Liver (tissue), 9 donors: ENCODE data around the gene KANK2. TPM values are rescaled to one million over a fixed set of nuclear protein-coding genes. Genes with fewer than 3 reads are reported as not detected.

Experiments
- DNase-seq: peaks from one replicate; pipeline ENCODE4 v3.0.0-alpha.2; 2017; ENCODE audit warnings: low spot score
- H3K27ac ChIP-seq, 2 donors: one replicate each; pipeline ENCODE4 v1.7.0; 2013; ENCODE audit warnings: inconsistent platforms in 2 of 2, low read length in 2 of 2, control low read depth in 1 of 2, low read depth in 1 of 2, mild to moderate bottlenecking in 1 of 2
- H3K27me3 ChIP-seq, 4 donors: one replicate each; pipeline versions ENCODE4 v1.6.1 to v1.7.0; 2013; ENCODE audit warnings: low read length in 3 of 4, inconsistent platforms in 1 of 4, mild to moderate bottlenecking in 1 of 4, moderate library complexity in 1 of 4; ENCODE audit not compliant: control insufficient read depth in 4 of 4, insufficient read depth in 4 of 4
- H3K36me3 ChIP-seq, 4 donors: one replicate each; pipeline versions ENCODE4 v1.6.1 to v1.7.0; 2013; ENCODE audit warnings: low read length in 3 of 4, mild to moderate bottlenecking in 3 of 4, low read depth in 1 of 4, moderate library complexity in 1 of 4; ENCODE audit not compliant: control insufficient read depth in 4 of 4, insufficient read depth in 3 of 4
- H3K4me1 ChIP-seq, 4 donors: one replicate each; pipeline versions ENCODE4 v1.6.1 to v1.7.0; 2013; ENCODE audit warnings: low read length in 3 of 4, mild to moderate bottlenecking in 3 of 4, moderate library complexity in 1 of 4; ENCODE audit not compliant: control insufficient read depth in 4 of 4, insufficient read depth in 4 of 4
- H3K4me3 ChIP-seq, 3 donors: one replicate each; pipeline versions ENCODE4 v1.6.1 to v1.7.0; 2013; ENCODE audit warnings: low read length in 3 of 3, control low read depth in 1 of 3, low read depth in 1 of 3, mild to moderate bottlenecking in 1 of 3
- H3K9ac ChIP-seq, 2 donors: one replicate each; pipeline ENCODE4 v1.7.0; 2013; ENCODE audit warnings: low read length in 2 of 2, mild to moderate bottlenecking in 2 of 2, moderate library complexity in 2 of 2, control low read depth in 1 of 2, low read depth in 1 of 2
- H3K9me3 ChIP-seq, 4 donors: one replicate each; pipeline versions ENCODE4 v1.6.1 to v1.7.0; 2013; ENCODE audit warnings: low read length in 3 of 4; ENCODE audit not compliant: control insufficient read depth in 4 of 4
- ATF3 ChIP-seq: IDR thresholded peaks from 2 replicates; pipeline ENCODE4 v1.6.1; 2016; ENCODE audit warnings: antibody characterized with exemption
- CTCF ChIP-seq: fragments of 150-350 bp; IDR thresholded peaks from 2 replicates; pipeline ENCODE4 v1.5.1; 2017; ENCODE audit warnings: improper control_type of control experiment, low read depth, low read length; ENCODE audit not compliant: missing input control
- EGR1 ChIP-seq, 2 donors: IDR thresholded peaks; 2 replicates each; pipeline ENCODE4 v1.6.1; 2016 to 2018; ENCODE audit warnings: antibody characterized with exemption in 2 of 2, low read depth in 2 of 2
- FOXA1 ChIP-seq: IDR thresholded peaks from 2 replicates; pipeline ENCODE4 v1.6.1; 2016; ENCODE audit warnings: antibody characterized with exemption
- FOXA2 ChIP-seq: IDR thresholded peaks from 2 replicates; pipeline ENCODE4 v1.6.1; 2016; ENCODE audit warnings: antibody characterized with exemption
- GABPA ChIP-seq, 2 donors: IDR thresholded peaks in 1 of 2; conservative IDR thresholded peaks in 1 of 2; 2 replicates each; pipeline ENCODE4 v1.6.1; 2016; ENCODE audit warnings: antibody characterized with exemption in 2 of 2, mild to moderate bottlenecking in 1 of 2, moderate library complexity in 1 of 2
- HNF4A ChIP-seq, 2 donors: conservative IDR thresholded peaks; 2 replicates each; pipeline ENCODE4 v1.6.1; 2016; ENCODE audit warnings: antibody characterized with exemption in 2 of 2, mild to moderate bottlenecking in 2 of 2
- HNF4G ChIP-seq: IDR thresholded peaks from 2 replicates; pipeline ENCODE4 v1.6.1; 2016; ENCODE audit warnings: antibody characterized with exemption
- MAX ChIP-seq: IDR thresholded peaks from 2 replicates; pipeline ENCODE4 v1.6.1; 2016; ENCODE audit warnings: antibody characterized with exemption
- NR2F2 ChIP-seq: IDR thresholded peaks from 2 replicates; pipeline ENCODE4 v1.6.1; 2016; ENCODE audit warnings: antibody characterized with exemption
- RAD21 ChIP-seq, 2 donors: IDR thresholded peaks; 2 replicates each; pipeline ENCODE4 v1.6.1; 2016; ENCODE audit warnings: antibody characterized with exemption in 2 of 2, mild to moderate bottlenecking in 2 of 2
- REST ChIP-seq: IDR thresholded peaks from 2 replicates; pipeline ENCODE4 v1.6.1; 2016; ENCODE audit warnings: antibody characterized with exemption, mild to moderate bottlenecking
- RXRA ChIP-seq, 2 donors: IDR thresholded peaks; 2 replicates each; pipeline ENCODE4 v1.6.1; 2017 to 2018; ENCODE audit warnings: antibody characterized with exemption in 2 of 2, mild to moderate bottlenecking in 1 of 2
- SP1 ChIP-seq: IDR thresholded peaks from 2 replicates; pipeline ENCODE4 v1.6.1; 2018; ENCODE audit warnings: antibody characterized with exemption, mild to moderate bottlenecking
- TAF1 ChIP-seq: conservative IDR thresholded peaks from 2 replicates; pipeline ENCODE4 v1.6.1; 2016; ENCODE audit warnings: antibody characterized with exemption, mild to moderate bottlenecking
- YY1 ChIP-seq: IDR thresholded peaks from 2 replicates; pipeline ENCODE4 v1.6.1; 2016; ENCODE audit warnings: antibody characterized with exemption, mild to moderate bottlenecking
- ZBTB33 ChIP-seq: IDR thresholded peaks from 2 replicates; pipeline ENCODE4 v1.6.1; 2016; ENCODE audit warnings: antibody characterized with exemption
- WGBS: extraction: QIAGEN DNeasy Blood & Tissue Kit; methylation state at CpG from one replicate; pipeline ENCODE4 v1.1.7; 2013; 5-methylcytosine and 5-hydroxymethylcytosine counted together
- polyA plus RNA-seq, 2 donors: library from polyadenylated mRNA; stranded (reverse) in 1 of 2; unstranded in 1 of 2; fragments of 200-250 nt in 1 of 2; fragments of >200 nt in 1 of 2; fragmentation: Nextera tagmentation in 1 of 2; extraction: Ambion mirVana in 1 of 2; gene quantifications; one replicate each; pipeline versions ENCODE4 v1.2.1 to v1.2.3, GENCODE V29; 2013 to 2015
- total RNA-seq, 2 donors: library from RNA; depleted of rRNA; stranded (reverse); fragments of >200 nt; gene quantifications; one replicate each; pipeline ENCODE4 v1.2.3, GENCODE V29; 2014
- donor health status: healthy.
- donor health status: healthy.
- donor health status: healthy.
- donor health status: healthy.
- donor health status: healthy.

The KANK2 gene
- total and polyA plus RNA-seq, 4 donors, result 15.0 to 67.8 (median 40.6) TPM

- Histone ChIP-seq H3K36me3 (peaks cover 0 to 5% (median 3%) of the 10 kb centered on the region in 4 donors), H3K27me3 (no peaks in the 10 kb centered on the region), H3K9ac (no peak overlapping the region), H3K27ac (no peak overlapping the region), H3K4me3 (no peak overlapping the region), H3K9me3 (no peaks in the 10 kb centered on the region), H3K4me1 (peaks cover 7 to 32% (median 23%) of the 10 kb centered on the region in 4 donors)
- TF ChIP-seq MAX (no peak), ATF3 (no peak), RAD21 (IDR thresholded peaks at IDR 0.05) (no peak), EGR1 (IDR thresholded peaks at IDR 0.05; ENCODE audit: low read depth in 2 of 2) (no peak), GABPA (IDR thresholded peaks at IDR 0.05 in 1 of 2, conservative IDR thresholded peaks at IDR 0.05 in 1 of 2) (no peak), FOXA2 (no peak), SP1 (no peak), HNF4G (no peak), TAF1 (no peak), YY1 (no peak), REST (no peak), RXRA (IDR thresholded peaks at IDR 0.05) (no peak), CTCF (no peak)
- DNase-seq, result no peak
- 95% methylated on average over 9 of the region's 9 CpGs for WGBS
Observed at GRCh38 chr19:11187441-11187840, 9.9 kb downstream of the KANK2 start.

GRCh38 chr19:11182994-11183393, 14.4 kb downstream of the KANK2 start:
- H3K9me3 ChIP-seq, result no peaks in the 10 kb centered on the region
- no peak overlapping the region for H3K9ac ChIP-seq
- no peak overlapping the region for H3K4me3 ChIP-seq
- no peaks in the 10 kb centered on the region for H3K27me3 ChIP-seq
- peaks cover 6 to 21% (median 15%) of the 10 kb centered on the region in 4 donors for H3K4me1 ChIP-seq
- WGBS, result 78% methylated on average over 1 of the region's 1 CpG
- DNase-seq, result no peak
- peaks cover 0 to 3% (median 1%) of the 10 kb centered on the region in 4 donors for H3K36me3 ChIP-seq
- no peak overlapping the region for H3K27ac ChIP-seq
- TF ChIP-seq HNF4A (conservative IDR thresholded peaks at IDR 0.05) (no peak), RXRA (IDR thresholded peaks at IDR 0.05) (no peak), FOXA1 (no peak), NR2F2 (no peak), GABPA (IDR thresholded peaks at IDR 0.05 in 1 of 2, conservative IDR thresholded peaks at IDR 0.05 in 1 of 2) (no peak), TAF1 (no peak), FOXA2 (no peak), EGR1 (IDR thresholded peaks at IDR 0.05; ENCODE audit: low read depth in 2 of 2) (no peak), HNF4G (no peak), ATF3 (no peak), SP1 (no peak), ZBTB33 (no peak), REST (no peak), YY1 (no peak), CTCF (no peak)
